Uterus (tissue), 4 donors: ENCODE measurements around the gene RHO. TPM values are rescaled to one million over a fixed set of nuclear protein-coding genes. Genes with fewer than 3 reads are reported as not detected.
A peak's percentile ranks its signal among the peaks of the same experiment; 100 is the strongest.

Experiments
- DNase-seq, 2 donors: peaks; one replicate each; pipeline ENCODE4 v3.0.0-alpha.2; 2019 to 2020
- H3K27ac ChIP-seq, 2 donors: fragments of 200-600 bp; sonication (generic); 1 replicate in 1 of 2; 2 replicates in 1 of 2; pipeline ENCODE4 v1.5.1; 2016 to 2018
- H3K27me3 ChIP-seq, 2 donors: fragments of 200-600 bp; sonication (generic); one replicate each; pipeline ENCODE4 v1.5.1; 2018 to 2019; ENCODE audit warnings: control low read depth in 1 of 2
- H3K36me3 ChIP-seq, 2 donors: fragments of 200-600 bp; sonication (generic); one replicate each; pipeline ENCODE4 v1.5.1; 2019; ENCODE audit warnings: control low read depth in 1 of 2
- H3K4me1 ChIP-seq, 2 donors: fragments of 200-600 bp; sonication (generic); one replicate each; pipeline ENCODE4 v1.5.1; 2018 to 2019; ENCODE audit warnings: control low read depth in 1 of 2
- H3K4me3 ChIP-seq, 2 donors: fragments of 200-600 bp; sonication (generic); 1 replicate in 1 of 2; 2 replicates in 1 of 2; pipeline ENCODE4 v1.5.1; 2018 to 2019; ENCODE audit warnings: mild to moderate bottlenecking in 1 of 2
- H3K9me3 ChIP-seq, 2 donors: fragments of 200-600 bp; sonication (generic); one replicate each; pipeline ENCODE4 v1.5.1; 2019; ENCODE audit warnings: control low read depth in 1 of 2
- POLR2A ChIP-seq, 2 donors: fragments of 450-650 bp; IDR thresholded peaks; one replicate each; pipeline ENCODE4 v1.6.1; 2016; ENCODE audit warnings: antibody characterized with exemption in 2 of 2, mild to moderate bottlenecking in 1 of 2, moderate library complexity in 1 of 2
- intact Hi-C: fragments of 100-400 bp; cut with DNase I; formaldehyde crosslinking; loops from one replicate; pipeline ENCODE4 v1.15.1; 2023; ENCODE audit warnings: low total_unique reads
- total RNA-seq, 4 donors: library from RNA; depleted of rRNA in 3 of 4; stranded (reverse); fragments of >200 nt in 3 of 4; gene quantifications; one replicate each; pipeline versions ENCODE4 v1.1.0 to v1.2.4, GENCODE V29; 2014 to 2023
- TF ChIP-seq, protein P1 (sequence below), 4 experiments: fragments of 200-600 bp in 2 of 4; fragments of 450-650 bp in 2 of 4; sonication (generic) in 2 of 4; IDR thresholded peaks; one replicate each; pipeline ENCODE4 v1.5.1; 2016 to 2019; ENCODE audit warnings: antibody characterized with exemption in 4 of 4, mild to moderate bottlenecking in 2 of 4, moderate library complexity in 1 of 4
- donor health status: DM: yes; HTN: yes; CAD: no.

RHO gene
- total RNA-seq, 4 donors from 2014 or later, result 0.34 TPM; not detected in 3

GRCh38 chr3:129564981-129565644 is 36.7 kb downstream of the RHO start:
- Histone ChIP-seq H3K4me3 (no peak overlapping the region), H3K36me3 (no peaks in the 10 kb centered on the region), H3K27ac (peak overlapping the region; percentile 72 to 79), H3K9me3 (no peaks in the 10 kb centered on the region), H3K27me3 (no peaks in the 10 kb centered on the region), H3K4me1 (peaks cover 7 to 50% of the 10 kb centered on the region in 2 donors)
- DNase-seq, result no peak
- no peak for TF ChIP-seq POLR2A (IDR thresholded peaks at IDR 0.05)
- TF ChIP-seq, protein P1, sequence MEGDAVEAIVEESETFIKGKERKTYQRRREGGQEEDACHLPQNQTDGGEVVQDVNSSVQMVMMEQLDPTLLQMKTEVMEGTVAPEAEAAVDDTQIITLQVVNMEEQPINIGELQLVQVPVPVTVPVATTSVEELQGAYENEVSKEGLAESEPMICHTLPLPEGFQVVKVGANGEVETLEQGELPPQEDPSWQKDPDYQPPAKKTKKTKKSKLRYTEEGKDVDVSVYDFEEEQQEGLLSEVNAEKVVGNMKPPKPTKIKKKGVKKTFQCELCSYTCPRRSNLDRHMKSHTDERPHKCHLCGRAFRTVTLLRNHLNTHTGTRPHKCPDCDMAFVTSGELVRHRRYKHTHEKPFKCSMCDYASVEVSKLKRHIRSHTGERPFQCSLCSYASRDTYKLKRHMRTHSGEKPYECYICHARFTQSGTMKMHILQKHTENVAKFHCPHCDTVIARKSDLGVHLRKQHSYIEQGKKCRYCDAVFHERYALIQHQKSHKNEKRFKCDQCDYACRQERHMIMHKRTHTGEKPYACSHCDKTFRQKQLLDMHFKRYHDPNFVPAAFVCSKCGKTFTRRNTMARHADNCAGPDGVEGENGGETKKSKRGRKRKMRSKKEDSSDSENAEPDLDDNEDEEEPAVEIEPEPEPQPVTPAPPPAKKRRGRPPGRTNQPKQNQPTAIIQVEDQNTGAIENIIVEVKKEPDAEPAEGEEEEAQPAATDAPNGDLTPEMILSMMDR (IDR thresholded peaks at IDR 0.05), result no peak
- intact Hi-C loops, result no loop called here

DNA sequence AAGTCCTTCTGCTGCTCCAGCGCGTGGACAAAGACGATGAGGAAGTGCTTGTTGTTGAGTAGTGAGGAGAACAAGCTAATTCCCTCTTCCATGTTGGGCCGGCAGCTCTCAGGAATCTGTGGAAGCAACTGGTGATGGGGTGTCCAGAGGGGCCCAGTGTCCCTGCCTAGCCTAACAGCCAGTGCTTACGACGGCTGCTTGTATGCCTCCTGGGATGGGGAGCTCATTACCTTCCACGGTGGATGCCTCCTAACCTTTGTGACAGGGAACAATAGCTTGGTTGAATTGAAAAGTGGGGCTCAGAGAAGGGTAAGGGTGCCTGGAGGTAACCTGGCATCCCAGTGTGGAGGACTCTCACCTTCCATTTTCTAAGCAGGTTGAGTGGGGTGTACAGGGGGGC is 37.5 kb downstream of the RHO start:
- Histone ChIP-seq H3K4me1 (peaks cover 7 to 43% of the 10 kb centered on the region in 2 donors), H3K27ac (peak overlapping the region; percentile 47 to 50), H3K4me3 (no peak overlapping the region), H3K9me3 (no peaks in the 10 kb centered on the region), H3K36me3 (no peaks in the 10 kb centered on the region), H3K27me3 (no peaks in the 10 kb centered on the region)
- TF ChIP-seq, protein P1 (IDR thresholded peaks at IDR 0.05), result no peak
- no peak for TF ChIP-seq POLR2A (IDR thresholded peaks at IDR 0.05)
- intact Hi-C loops, result no loop called here
- no peak for DNase-seq

- H3K4me3 ChIP-seq, result no peak overlapping the region
- TF ChIP-seq POLR2A (IDR thresholded peaks at IDR 0.05), result no peak
- TF ChIP-seq, protein P1 (IDR thresholded peaks at IDR 0.05), result no peak
- no peaks in the 10 kb centered on the region for H3K9me3 ChIP-seq
- peak in 1 of 2 donors; percentile 68 for DNase-seq
- intact Hi-C loops, result no loop called here
- H3K36me3 ChIP-seq, result no peaks in the 10 kb centered on the region
- H3K27ac ChIP-seq, result peak overlapping the region; percentile 47 to 50
- no peaks in the 10 kb centered on the region for H3K27me3 ChIP-seq
- peaks cover 7 to 33% of the 10 kb centered on the region in 2 donors for H3K4me1 ChIP-seq
Observed at GRCh38 chr3:129567176-129567705, 38.8 kb downstream of the RHO start.

- peaks cover 7 to 33% of the 10 kb centered on the region in 2 donors for H3K4me1 ChIP-seq
- no peaks in the 10 kb centered on the region for H3K36me3 ChIP-seq
- TF ChIP-seq POLR2A (IDR thresholded peaks at IDR 0.05), result no peak
- TF ChIP-seq, protein P1 (IDR thresholded peaks at IDR 0.05), result no peak
- H3K27me3 ChIP-seq, result no peaks in the 10 kb centered on the region
- peak overlapping the region; percentile 47 to 50 for H3K27ac ChIP-seq
- DNase-seq, result no peak
- no peak overlapping the region for H3K4me3 ChIP-seq
- H3K9me3 ChIP-seq, result no peaks in the 10 kb centered on the region
- intact Hi-C loops, result no loop called here
Observed at GRCh38 chr3:129567939-129568338, 39.5 kb downstream of the RHO start.

GRCh38 chr3:129569856-129570255 is 41.4 kb downstream of the RHO start:
- Histone ChIP-seq H3K36me3 (no peaks in the 10 kb centered on the region), H3K4me3 (no peak overlapping the region), H3K9me3 (no peaks in the 10 kb centered on the region), H3K27me3 (no peaks in the 10 kb centered on the region), H3K4me1 (peaks cover 0 to 22% of the 10 kb centered on the region in 2 donors), H3K27ac (no peak overlapping the region)
- DNase-seq, result no peak
- intact Hi-C loops, result no loop called here
- TF ChIP-seq POLR2A (IDR thresholded peaks at IDR 0.05), result no peak
- TF ChIP-seq, protein P1 (IDR thresholded peaks at IDR 0.05), result no peak
